ENCODE data around the gene SOS2.

DNA sequence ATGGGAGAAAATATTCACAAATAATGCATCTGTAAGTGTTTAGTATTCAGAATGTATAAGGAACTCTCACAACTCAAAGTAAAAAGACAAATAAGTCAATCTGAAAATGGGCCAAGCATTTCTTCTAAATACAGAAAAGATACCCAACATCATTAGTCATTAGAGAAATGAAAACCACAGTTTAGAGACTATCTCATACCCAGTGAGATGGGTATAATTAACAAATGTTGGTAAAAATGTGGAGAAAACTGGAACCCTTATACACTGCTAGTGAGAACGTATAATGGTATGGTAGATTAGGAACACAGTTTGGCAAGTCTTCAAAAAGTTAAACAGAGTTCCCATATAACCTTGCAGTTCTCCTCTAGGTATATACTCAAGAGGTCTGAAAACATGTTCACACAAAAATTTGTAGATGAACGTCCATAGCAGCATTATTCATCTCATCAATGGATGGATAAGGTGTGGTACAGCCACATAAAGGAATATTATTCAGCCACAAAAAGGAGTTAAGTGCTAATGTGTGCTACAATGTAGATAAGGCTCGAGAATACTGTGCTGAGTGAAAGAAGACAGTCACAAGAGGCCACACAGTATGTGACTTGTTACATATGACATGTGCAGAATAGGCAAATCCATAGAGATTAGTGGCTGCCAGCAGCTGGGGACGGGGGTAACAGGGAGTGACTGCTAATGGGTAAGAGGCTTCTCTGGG is 120.9 kb downstream of the SOS2 start:
- TF ChIP-seq EZH2 (IDR thresholded peaks at IDR 0.05; ENCODE audit: borderline replicate concordance, low read depth, low read length, poor library complexity, severe bottlenecking): no peak
- TF ChIP-seq, protein P1, sequence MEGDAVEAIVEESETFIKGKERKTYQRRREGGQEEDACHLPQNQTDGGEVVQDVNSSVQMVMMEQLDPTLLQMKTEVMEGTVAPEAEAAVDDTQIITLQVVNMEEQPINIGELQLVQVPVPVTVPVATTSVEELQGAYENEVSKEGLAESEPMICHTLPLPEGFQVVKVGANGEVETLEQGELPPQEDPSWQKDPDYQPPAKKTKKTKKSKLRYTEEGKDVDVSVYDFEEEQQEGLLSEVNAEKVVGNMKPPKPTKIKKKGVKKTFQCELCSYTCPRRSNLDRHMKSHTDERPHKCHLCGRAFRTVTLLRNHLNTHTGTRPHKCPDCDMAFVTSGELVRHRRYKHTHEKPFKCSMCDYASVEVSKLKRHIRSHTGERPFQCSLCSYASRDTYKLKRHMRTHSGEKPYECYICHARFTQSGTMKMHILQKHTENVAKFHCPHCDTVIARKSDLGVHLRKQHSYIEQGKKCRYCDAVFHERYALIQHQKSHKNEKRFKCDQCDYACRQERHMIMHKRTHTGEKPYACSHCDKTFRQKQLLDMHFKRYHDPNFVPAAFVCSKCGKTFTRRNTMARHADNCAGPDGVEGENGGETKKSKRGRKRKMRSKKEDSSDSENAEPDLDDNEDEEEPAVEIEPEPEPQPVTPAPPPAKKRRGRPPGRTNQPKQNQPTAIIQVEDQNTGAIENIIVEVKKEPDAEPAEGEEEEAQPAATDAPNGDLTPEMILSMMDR (conservative IDR thresholded peaks at IDR 0.05; ENCODE audit: low read depth, low read length): no peak

All from A673 (cell line).